Liver (tissue), 9 donors: ENCODE results near the gene RPS6KC1. TPM values are rescaled to one million over a fixed set of nuclear protein-coding genes. Genes with fewer than 3 reads are reported as not detected.

Experiments used
- DNase-seq: peaks from one replicate; pipeline ENCODE4 v3.0.0-alpha.2; 2017; ENCODE audit warnings: low spot score
- H3K27ac ChIP-seq, 2 donors: one replicate each; pipeline ENCODE4 v1.7.0; 2013; ENCODE audit warnings: inconsistent platforms in 2 of 2, low read length in 2 of 2, control low read depth in 1 of 2, low read depth in 1 of 2, mild to moderate bottlenecking in 1 of 2
- H3K27me3 ChIP-seq, 4 donors: one replicate each; pipeline versions ENCODE4 v1.6.1 to v1.7.0; 2013; ENCODE audit warnings: low read length in 3 of 4, inconsistent platforms in 1 of 4, mild to moderate bottlenecking in 1 of 4, moderate library complexity in 1 of 4; ENCODE audit not compliant: control insufficient read depth in 4 of 4, insufficient read depth in 4 of 4
- H3K36me3 ChIP-seq, 4 donors: one replicate each; pipeline versions ENCODE4 v1.6.1 to v1.7.0; 2013; ENCODE audit warnings: low read length in 3 of 4, mild to moderate bottlenecking in 3 of 4, low read depth in 1 of 4, moderate library complexity in 1 of 4; ENCODE audit not compliant: control insufficient read depth in 4 of 4, insufficient read depth in 3 of 4
- H3K4me1 ChIP-seq, 4 donors: one replicate each; pipeline versions ENCODE4 v1.6.1 to v1.7.0; 2013; ENCODE audit warnings: low read length in 3 of 4, mild to moderate bottlenecking in 3 of 4, moderate library complexity in 1 of 4; ENCODE audit not compliant: control insufficient read depth in 4 of 4, insufficient read depth in 4 of 4
- H3K4me3 ChIP-seq, 3 donors: one replicate each; pipeline versions ENCODE4 v1.6.1 to v1.7.0; 2013; ENCODE audit warnings: low read length in 3 of 3, control low read depth in 1 of 3, low read depth in 1 of 3, mild to moderate bottlenecking in 1 of 3
- H3K9ac ChIP-seq, 2 donors: one replicate each; pipeline ENCODE4 v1.7.0; 2013; ENCODE audit warnings: low read length in 2 of 2, mild to moderate bottlenecking in 2 of 2, moderate library complexity in 2 of 2, control low read depth in 1 of 2, low read depth in 1 of 2
- H3K9me3 ChIP-seq, 4 donors: one replicate each; pipeline versions ENCODE4 v1.6.1 to v1.7.0; 2013; ENCODE audit warnings: low read length in 3 of 4; ENCODE audit not compliant: control insufficient read depth in 4 of 4
- ATF3 ChIP-seq: IDR thresholded peaks from 2 replicates; pipeline ENCODE4 v1.6.1; 2016; ENCODE audit warnings: antibody characterized with exemption
- CTCF ChIP-seq: fragments of 150-350 bp; IDR thresholded peaks from 2 replicates; pipeline ENCODE4 v1.5.1; 2017; ENCODE audit warnings: improper control_type of control experiment, low read depth, low read length; ENCODE audit not compliant: missing input control
- EGR1 ChIP-seq, 2 donors: IDR thresholded peaks; 2 replicates each; pipeline ENCODE4 v1.6.1; 2016 to 2018; ENCODE audit warnings: antibody characterized with exemption in 2 of 2, low read depth in 2 of 2
- FOXA1 ChIP-seq: IDR thresholded peaks from 2 replicates; pipeline ENCODE4 v1.6.1; 2016; ENCODE audit warnings: antibody characterized with exemption
- FOXA2 ChIP-seq: IDR thresholded peaks from 2 replicates; pipeline ENCODE4 v1.6.1; 2016; ENCODE audit warnings: antibody characterized with exemption
- GABPA ChIP-seq, 2 donors: IDR thresholded peaks in 1 of 2; conservative IDR thresholded peaks in 1 of 2; 2 replicates each; pipeline ENCODE4 v1.6.1; 2016; ENCODE audit warnings: antibody characterized with exemption in 2 of 2, mild to moderate bottlenecking in 1 of 2, moderate library complexity in 1 of 2
- HNF4A ChIP-seq, 2 donors: conservative IDR thresholded peaks; 2 replicates each; pipeline ENCODE4 v1.6.1; 2016; ENCODE audit warnings: antibody characterized with exemption in 2 of 2, mild to moderate bottlenecking in 2 of 2
- HNF4G ChIP-seq: IDR thresholded peaks from 2 replicates; pipeline ENCODE4 v1.6.1; 2016; ENCODE audit warnings: antibody characterized with exemption
- JUND ChIP-seq, 2 donors: IDR thresholded peaks; 2 replicates each; pipeline ENCODE4 v1.6.1; 2016; ENCODE audit warnings: antibody characterized with exemption in 2 of 2
- MAX ChIP-seq: IDR thresholded peaks from 2 replicates; pipeline ENCODE4 v1.6.1; 2016; ENCODE audit warnings: antibody characterized with exemption
- NR2F2 ChIP-seq: IDR thresholded peaks from 2 replicates; pipeline ENCODE4 v1.6.1; 2016; ENCODE audit warnings: antibody characterized with exemption
- RAD21 ChIP-seq, 2 donors: IDR thresholded peaks; 2 replicates each; pipeline ENCODE4 v1.6.1; 2016; ENCODE audit warnings: antibody characterized with exemption in 2 of 2, mild to moderate bottlenecking in 2 of 2
- REST ChIP-seq: IDR thresholded peaks from 2 replicates; pipeline ENCODE4 v1.6.1; 2016; ENCODE audit warnings: antibody characterized with exemption, mild to moderate bottlenecking
- RXRA ChIP-seq, 2 donors: IDR thresholded peaks; 2 replicates each; pipeline ENCODE4 v1.6.1; 2017 to 2018; ENCODE audit warnings: antibody characterized with exemption in 2 of 2, mild to moderate bottlenecking in 1 of 2
- SP1 ChIP-seq: IDR thresholded peaks from 2 replicates; pipeline ENCODE4 v1.6.1; 2018; ENCODE audit warnings: antibody characterized with exemption, mild to moderate bottlenecking
- TAF1 ChIP-seq: conservative IDR thresholded peaks from 2 replicates; pipeline ENCODE4 v1.6.1; 2016; ENCODE audit warnings: antibody characterized with exemption, mild to moderate bottlenecking
- YY1 ChIP-seq: IDR thresholded peaks from 2 replicates; pipeline ENCODE4 v1.6.1; 2016; ENCODE audit warnings: antibody characterized with exemption, mild to moderate bottlenecking
- ZBTB33 ChIP-seq: IDR thresholded peaks from 2 replicates; pipeline ENCODE4 v1.6.1; 2016; ENCODE audit warnings: antibody characterized with exemption
- WGBS: extraction: QIAGEN DNeasy Blood & Tissue Kit; methylation state at CpG from one replicate; pipeline ENCODE4 v1.1.7; 2013; 5-methylcytosine and 5-hydroxymethylcytosine counted together
- polyA plus RNA-seq, 2 donors: library from polyadenylated mRNA; stranded (reverse) in 1 of 2; unstranded in 1 of 2; fragments of 200-250 nt in 1 of 2; fragments of >200 nt in 1 of 2; fragmentation: Nextera tagmentation in 1 of 2; extraction: Ambion mirVana in 1 of 2; gene quantifications; one replicate each; pipeline versions ENCODE4 v1.2.1 to v1.2.3, GENCODE V29; 2013 to 2015
- total RNA-seq, 2 donors: library from RNA; depleted of rRNA; stranded (reverse); fragments of >200 nt; gene quantifications; one replicate each; pipeline ENCODE4 v1.2.3, GENCODE V29; 2014
- donor health status: healthy.
- donor health status: healthy.
- donor health status: healthy.
- donor health status: healthy.
- donor health status: healthy.

Gene RPS6KC1
- total and polyA plus RNA-seq, 4 donors = 3.5 to 15.6 (median 9.8) TPM

GRCh38 chr1:213186168-213186567, 135.1 kb downstream of the RPS6KC1 start:
- Histone ChIP-seq H3K9ac (no peak overlapping the region), H3K36me3 (peaks cover 0 to 8% (median under 1%) of the 10 kb centered on the region in 4 donors), H3K9me3 (peaks cover 0 to 5% (median under 1%) of the 10 kb centered on the region in 4 donors), H3K4me1 (peaks cover 0 to 7% (median 0%) of the 10 kb centered on the region in 4 donors), H3K27ac (no peak overlapping the region), H3K4me3 (no peak overlapping the region), H3K27me3 (no peaks in the 10 kb centered on the region)
- TF ChIP-seq HNF4A (conservative IDR thresholded peaks at IDR 0.05) (no peak), TAF1 (no peak), MAX (no peak), CTCF (no peak), REST (no peak), EGR1 (IDR thresholded peaks at IDR 0.05; ENCODE audit: low read depth in 2 of 2) (no peak), ATF3 (no peak), YY1 (no peak), ZBTB33 (no peak), JUND (IDR thresholded peaks at IDR 0.05) (no peak), NR2F2 (no peak), FOXA2 (no peak), SP1 (no peak), FOXA1 (no peak), HNF4G (no peak), RXRA (IDR thresholded peaks at IDR 0.05) (no peak), RAD21 (IDR thresholded peaks at IDR 0.05) (no peak), GABPA (IDR thresholded peaks at IDR 0.05 in 1 of 2, conservative IDR thresholded peaks at IDR 0.05 in 1 of 2) (no peak)
- 96% methylated on average over 2 of the region's 2 CpGs for WGBS
- DNase-seq = no peak
